ENCODE data around the gene ZPBP2. TPM values are rescaled to one million over a fixed set of nuclear protein-coding genes. Genes with fewer than 3 reads are reported as not detected.

ZPBP2 gene
- total RNA-seq, 6 experiments from 2014 or later = not detected

DNA sequence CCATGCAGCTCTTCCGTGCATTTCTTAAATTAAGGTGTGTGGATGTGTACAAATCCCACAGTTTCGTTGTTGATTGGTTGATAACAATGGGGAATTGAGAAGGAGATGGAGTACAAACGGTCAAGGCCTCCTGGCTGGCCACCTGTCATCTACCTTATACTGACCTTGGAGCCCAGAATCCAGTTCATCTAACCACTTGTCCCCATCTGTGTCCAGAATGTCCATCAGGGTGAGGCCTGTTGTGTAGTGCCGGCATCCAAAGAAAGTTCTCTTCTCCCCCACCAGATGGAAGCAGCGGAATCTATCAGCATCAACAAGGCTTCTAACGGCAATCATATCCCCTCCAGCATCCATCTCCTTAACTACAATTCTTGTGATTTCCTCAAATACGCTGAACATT, 48.9 kb downstream of the ZPBP2 start:
- TF ChIP-seq, protein P1, sequence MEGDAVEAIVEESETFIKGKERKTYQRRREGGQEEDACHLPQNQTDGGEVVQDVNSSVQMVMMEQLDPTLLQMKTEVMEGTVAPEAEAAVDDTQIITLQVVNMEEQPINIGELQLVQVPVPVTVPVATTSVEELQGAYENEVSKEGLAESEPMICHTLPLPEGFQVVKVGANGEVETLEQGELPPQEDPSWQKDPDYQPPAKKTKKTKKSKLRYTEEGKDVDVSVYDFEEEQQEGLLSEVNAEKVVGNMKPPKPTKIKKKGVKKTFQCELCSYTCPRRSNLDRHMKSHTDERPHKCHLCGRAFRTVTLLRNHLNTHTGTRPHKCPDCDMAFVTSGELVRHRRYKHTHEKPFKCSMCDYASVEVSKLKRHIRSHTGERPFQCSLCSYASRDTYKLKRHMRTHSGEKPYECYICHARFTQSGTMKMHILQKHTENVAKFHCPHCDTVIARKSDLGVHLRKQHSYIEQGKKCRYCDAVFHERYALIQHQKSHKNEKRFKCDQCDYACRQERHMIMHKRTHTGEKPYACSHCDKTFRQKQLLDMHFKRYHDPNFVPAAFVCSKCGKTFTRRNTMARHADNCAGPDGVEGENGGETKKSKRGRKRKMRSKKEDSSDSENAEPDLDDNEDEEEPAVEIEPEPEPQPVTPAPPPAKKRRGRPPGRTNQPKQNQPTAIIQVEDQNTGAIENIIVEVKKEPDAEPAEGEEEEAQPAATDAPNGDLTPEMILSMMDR (IDR thresholded peaks at IDR 0.05) = peak; percentile 45; the same call in 1 of the 2 replicates
- Mint-ChIP-seq H3K36me3 (ENCODE audit: low read depth) (peaks cover 12% of the 10 kb centered on the region; the same call in 1 of the 2 replicates), H3K4me3 (no peak overlapping the region), H3K27me3 (ENCODE audit: insufficient read depth) (no peaks in the 10 kb centered on the region), H3K27ac (no peak overlapping the region), H3K9me3 (no peaks in the 10 kb centered on the region), H3K4me1 (ENCODE audit: low read depth) (no peaks in the 10 kb centered on the region)
- no peak for DNase-seq

DNA sequence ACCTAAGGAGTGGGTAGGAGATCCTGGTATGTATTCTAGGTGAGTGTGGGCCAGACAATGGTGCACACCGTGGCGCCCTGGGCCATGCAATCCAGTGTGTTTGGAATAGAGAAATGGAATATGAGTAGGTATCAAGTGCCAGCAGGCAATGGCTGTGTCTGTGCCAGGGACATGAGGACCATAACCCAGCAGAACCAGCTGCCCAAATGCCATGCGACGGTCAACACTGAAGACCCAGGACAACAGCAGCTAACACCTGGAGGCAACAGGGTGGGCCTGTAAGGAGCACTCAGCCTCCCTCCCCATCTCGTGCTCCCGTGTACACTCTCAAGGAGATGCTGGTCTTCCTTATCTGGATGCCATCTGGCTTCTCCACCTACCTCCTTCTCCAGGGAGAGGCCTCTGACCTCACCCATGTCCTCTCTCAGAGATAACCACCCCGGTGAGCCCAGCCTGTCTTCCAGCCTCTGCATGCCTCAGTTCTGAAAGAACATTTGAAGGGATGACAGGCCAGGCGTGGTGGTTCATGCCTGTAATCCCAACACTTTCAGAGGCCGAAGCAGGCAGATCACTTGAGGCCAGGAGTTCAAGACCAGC, 51.2 kb downstream of the ZPBP2 start:
- Mint-ChIP-seq H3K9me3 (no peaks in the 10 kb centered on the region), H3K4me1 (ENCODE audit: low read depth) (peaks cover 4% of the 10 kb centered on the region), H3K27me3 (ENCODE audit: insufficient read depth) (no peaks in the 10 kb centered on the region), H3K36me3 (ENCODE audit: low read depth) (peaks cover 6% of the 10 kb centered on the region; the same call in 1 of the 2 replicates), H3K27ac (no peak overlapping the region), H3K4me3 (no peak overlapping the region)
- DNase-seq = no peak
- TF ChIP-seq, protein P1 (IDR thresholded peaks at IDR 0.05) = no peak

- Mint-ChIP-seq H3K36me3 (ENCODE audit: low read depth) (peaks cover 6% of the 10 kb centered on the region; the same call in 1 of the 2 replicates), H3K9me3 (no peaks in the 10 kb centered on the region), H3K4me1 (ENCODE audit: low read depth) (peaks cover 17% of the 10 kb centered on the region), H3K27me3 (ENCODE audit: insufficient read depth) (no peaks in the 10 kb centered on the region), H3K27ac (no peak overlapping the region), H3K4me3 (no peak overlapping the region)
- TF ChIP-seq, protein P1 (IDR thresholded peaks at IDR 0.05) = no peak
- no peak for DNase-seq
Measured at GRCh38 chr17:39920218-39921210, 52.5 kb downstream of the ZPBP2 start.

- Mint-ChIP-seq H3K27me3 (ENCODE audit: insufficient read depth) (no peaks in the 10 kb centered on the region), H3K4me3 (no peak overlapping the region), H3K4me1 (ENCODE audit: low read depth) (peaks cover 23% of the 10 kb centered on the region), H3K27ac (no peak overlapping the region), H3K9me3 (no peaks in the 10 kb centered on the region), H3K36me3 (ENCODE audit: low read depth) (peaks cover 6% of the 10 kb centered on the region)
- TF ChIP-seq, protein P1 (IDR thresholded peaks at IDR 0.05) = no peak
- no peak for DNase-seq
Measured at GRCh38 chr17:39921323-39921722, 53.3 kb downstream of the ZPBP2 start.

- Mint-ChIP-seq H3K4me1 (ENCODE audit: low read depth) (peaks cover 25% of the 10 kb centered on the region), H3K27me3 (ENCODE audit: insufficient read depth) (no peaks in the 10 kb centered on the region), H3K27ac (no peak overlapping the region), H3K4me3 (no peak overlapping the region), H3K9me3 (no peaks in the 10 kb centered on the region), H3K36me3 (ENCODE audit: low read depth) (peaks cover 1% of the 10 kb centered on the region)
- DNase-seq = no peak
- TF ChIP-seq, protein P1 (IDR thresholded peaks at IDR 0.05) = no peak
Measured at GRCh38 chr17:39922006-39922405, 54.0 kb downstream of the ZPBP2 start.

All from HFFc6 (cell line).